ENCODE data around the gene KRT80. TPM values are rescaled to one million over a fixed set of nuclear protein-coding genes. Genes with fewer than 3 reads are reported as not detected.

KRT80 gene
- polyA plus RNA-seq, 1 experiment: 2.1 TPM

- TF ChIP-seq CTCF (IDR thresholded peaks at IDR 0.05; ENCODE audit: low read depth, low read length): no peak
- DNase-seq (ENCODE audit: low read depth, low spot score): no peak
- CTCF ChIA-PET: no interaction called here
- H3K27me3 ChIP-seq (ENCODE audit: control insufficient read depth, insufficient read depth, low read length): no peaks in the 10 kb centered on the region
- H3K9me3 ChIP-seq (ENCODE audit: control insufficient read depth, insufficient read depth, low read length): no peaks in the 10 kb centered on the region; the same call in 1 of the 2 replicates
- POLR2A ChIA-PET: interaction anchor here (0.6 kb wide), 1 partner anchor 65 kb away, joined by 8 read pairs; no protein-coding TSS in a partner anchor
- no peak overlapping the region for H3K4me3 ChIP-seq (ENCODE audit: low read depth, low read length)
- no peak overlapping the region for H3K27ac ChIP-seq (ENCODE audit: low read depth, low read length)
Measured at GRCh38 chr12:52188658-52189057, 3.2 kb downstream of the KRT80 start.

GRCh38 chr12:52187640-52188039 is 4.2 kb downstream of the KRT80 start:
- H3K4me3 ChIP-seq (ENCODE audit: low read depth, low read length): no peak overlapping the region
- POLR2A ChIA-PET: no interaction called here
- no peaks in the 10 kb centered on the region for H3K27me3 ChIP-seq (ENCODE audit: control insufficient read depth, insufficient read depth, low read length)
- no peak for TF ChIP-seq CTCF (IDR thresholded peaks at IDR 0.05; ENCODE audit: low read depth, low read length)
- no peak for DNase-seq (ENCODE audit: low read depth, low spot score)
- CTCF ChIA-PET: interaction anchor here (0.5 kb wide), 1 partner anchor 91 kb away, joined by 4 read pairs; no protein-coding TSS in a partner anchor
- H3K9me3 ChIP-seq (ENCODE audit: control insufficient read depth, insufficient read depth, low read length): no peaks in the 10 kb centered on the region; the same call in 1 of the 2 replicates
- no peak overlapping the region for H3K27ac ChIP-seq (ENCODE audit: low read depth, low read length)

GRCh38 chr12:52187206-52187605 is 4.6 kb downstream of the KRT80 start:
- ChIA-PET CTCF (interaction anchor here (0.5 to 1.4 kb wide), 2 partner anchors 91 to 92 kb away, joined by 4 to 7 read pairs; no protein-coding TSS in a partner anchor), POLR2A (no interaction called here)
- DNase-seq (ENCODE audit: low read depth, low spot score): no peak
- Histone ChIP-seq H3K27ac (ENCODE audit: low read depth, low read length) (peak overlapping the region; percentile 96), H3K9me3 (ENCODE audit: control insufficient read depth, insufficient read depth, low read length) (no peaks in the 10 kb centered on the region; the same call in 1 of the 2 replicates), H3K4me3 (ENCODE audit: low read depth, low read length) (no peak overlapping the region), H3K27me3 (ENCODE audit: control insufficient read depth, insufficient read depth, low read length) (no peaks in the 10 kb centered on the region)
- no peak for TF ChIP-seq CTCF (IDR thresholded peaks at IDR 0.05; ENCODE audit: low read depth, low read length)

GRCh38 chr12:52186118-52186840 is 5.5 kb downstream of the KRT80 start:
- Histone ChIP-seq H3K27ac (ENCODE audit: low read depth, low read length) (peak overlapping the region; percentile 96), H3K9me3 (ENCODE audit: control insufficient read depth, insufficient read depth, low read length) (no peaks in the 10 kb centered on the region; the same call in 1 of the 2 replicates), H3K4me3 (ENCODE audit: low read depth, low read length) (no peak overlapping the region), H3K27me3 (ENCODE audit: control insufficient read depth, insufficient read depth, low read length) (no peaks in the 10 kb centered on the region)
- ChIA-PET POLR2A (interaction anchor here (0.6 to 1.2 kb wide), 4 partner anchors 9 to 821 kb away, joined by 3 to 11 read pairs (median 5); no protein-coding TSS in a partner anchor), CTCF (interaction anchor here (0.6 to 1.4 kb wide), 6 partner anchors 10 to 772 kb away, joined by 3 to 7 read pairs (median 4); no protein-coding TSS in a partner anchor)
- TF ChIP-seq CTCF (IDR thresholded peaks at IDR 0.05; ENCODE audit: low read depth, low read length): no peak
- no peak for DNase-seq (ENCODE audit: low read depth, low spot score)
